ENCODE measurements around the gene LAIR1.
"Not testable (repeated sequence)": the region's sequence is repeated elsewhere in the genome, so short reads cannot be mapped to it uniquely, and the experiment has no call there.

DNA sequence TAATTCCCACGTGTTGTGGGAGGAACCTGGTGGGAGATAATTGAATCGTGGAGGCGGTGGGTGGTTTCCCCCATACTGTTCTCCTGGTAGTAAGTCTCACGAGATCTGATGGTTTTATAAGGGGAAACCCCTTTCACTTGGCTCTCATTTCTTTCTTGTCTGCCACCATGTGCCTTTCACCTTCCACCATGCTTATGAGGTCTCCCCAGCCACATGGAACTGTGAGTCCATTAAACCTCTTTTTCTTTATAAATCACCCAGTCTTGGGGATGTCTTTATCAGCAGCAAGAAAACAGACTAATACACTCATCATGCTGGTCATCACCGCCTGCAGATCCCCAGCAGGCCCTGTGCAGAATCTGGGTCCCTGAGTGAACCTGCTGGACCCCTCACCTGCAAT lies 36.0 kb downstream of the LAIR1 start:
- TF ChIP-seq, protein P1, sequence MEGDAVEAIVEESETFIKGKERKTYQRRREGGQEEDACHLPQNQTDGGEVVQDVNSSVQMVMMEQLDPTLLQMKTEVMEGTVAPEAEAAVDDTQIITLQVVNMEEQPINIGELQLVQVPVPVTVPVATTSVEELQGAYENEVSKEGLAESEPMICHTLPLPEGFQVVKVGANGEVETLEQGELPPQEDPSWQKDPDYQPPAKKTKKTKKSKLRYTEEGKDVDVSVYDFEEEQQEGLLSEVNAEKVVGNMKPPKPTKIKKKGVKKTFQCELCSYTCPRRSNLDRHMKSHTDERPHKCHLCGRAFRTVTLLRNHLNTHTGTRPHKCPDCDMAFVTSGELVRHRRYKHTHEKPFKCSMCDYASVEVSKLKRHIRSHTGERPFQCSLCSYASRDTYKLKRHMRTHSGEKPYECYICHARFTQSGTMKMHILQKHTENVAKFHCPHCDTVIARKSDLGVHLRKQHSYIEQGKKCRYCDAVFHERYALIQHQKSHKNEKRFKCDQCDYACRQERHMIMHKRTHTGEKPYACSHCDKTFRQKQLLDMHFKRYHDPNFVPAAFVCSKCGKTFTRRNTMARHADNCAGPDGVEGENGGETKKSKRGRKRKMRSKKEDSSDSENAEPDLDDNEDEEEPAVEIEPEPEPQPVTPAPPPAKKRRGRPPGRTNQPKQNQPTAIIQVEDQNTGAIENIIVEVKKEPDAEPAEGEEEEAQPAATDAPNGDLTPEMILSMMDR (tag by site-specific recombination; IDR thresholded peaks at IDR 0.05): not testable (repeated sequence)
- TF ChIP-seq ZNF274 (IDR thresholded peaks at IDR 0.05; ENCODE audit: low read length); ZNF274 (tag by site-specific recombination; IDR thresholded peaks at IDR 0.05; ENCODE audit: borderline replicate concordance); MZF1 (tag by site-specific recombination; IDR thresholded peaks at IDR 0.05; ENCODE audit: borderline replicate concordance); KLF8 (tag by site-specific recombination; IDR thresholded peaks at IDR 0.05); ZNF530 (tag by site-specific recombination; IDR thresholded peaks at IDR 0.05; ENCODE audit: low read depth); ZNF350 (tag by site-specific recombination; IDR thresholded peaks at IDR 0.05); ZNF24 (tag by site-specific recombination; IDR thresholded peaks at IDR 0.05); ZNF654 (tag by site-specific recombination; IDR thresholded peaks at IDR 0.05; ENCODE audit: low read depth); ZNF133 (tag by site-specific recombination; IDR thresholded peaks at IDR 0.05); ZSCAN23 (tag by site-specific recombination; IDR thresholded peaks at IDR 0.05); ZNF660 (tag by site-specific recombination; IDR thresholded peaks at IDR 0.05): not testable (repeated sequence)
- TF ChIP-seq, protein P2, sequence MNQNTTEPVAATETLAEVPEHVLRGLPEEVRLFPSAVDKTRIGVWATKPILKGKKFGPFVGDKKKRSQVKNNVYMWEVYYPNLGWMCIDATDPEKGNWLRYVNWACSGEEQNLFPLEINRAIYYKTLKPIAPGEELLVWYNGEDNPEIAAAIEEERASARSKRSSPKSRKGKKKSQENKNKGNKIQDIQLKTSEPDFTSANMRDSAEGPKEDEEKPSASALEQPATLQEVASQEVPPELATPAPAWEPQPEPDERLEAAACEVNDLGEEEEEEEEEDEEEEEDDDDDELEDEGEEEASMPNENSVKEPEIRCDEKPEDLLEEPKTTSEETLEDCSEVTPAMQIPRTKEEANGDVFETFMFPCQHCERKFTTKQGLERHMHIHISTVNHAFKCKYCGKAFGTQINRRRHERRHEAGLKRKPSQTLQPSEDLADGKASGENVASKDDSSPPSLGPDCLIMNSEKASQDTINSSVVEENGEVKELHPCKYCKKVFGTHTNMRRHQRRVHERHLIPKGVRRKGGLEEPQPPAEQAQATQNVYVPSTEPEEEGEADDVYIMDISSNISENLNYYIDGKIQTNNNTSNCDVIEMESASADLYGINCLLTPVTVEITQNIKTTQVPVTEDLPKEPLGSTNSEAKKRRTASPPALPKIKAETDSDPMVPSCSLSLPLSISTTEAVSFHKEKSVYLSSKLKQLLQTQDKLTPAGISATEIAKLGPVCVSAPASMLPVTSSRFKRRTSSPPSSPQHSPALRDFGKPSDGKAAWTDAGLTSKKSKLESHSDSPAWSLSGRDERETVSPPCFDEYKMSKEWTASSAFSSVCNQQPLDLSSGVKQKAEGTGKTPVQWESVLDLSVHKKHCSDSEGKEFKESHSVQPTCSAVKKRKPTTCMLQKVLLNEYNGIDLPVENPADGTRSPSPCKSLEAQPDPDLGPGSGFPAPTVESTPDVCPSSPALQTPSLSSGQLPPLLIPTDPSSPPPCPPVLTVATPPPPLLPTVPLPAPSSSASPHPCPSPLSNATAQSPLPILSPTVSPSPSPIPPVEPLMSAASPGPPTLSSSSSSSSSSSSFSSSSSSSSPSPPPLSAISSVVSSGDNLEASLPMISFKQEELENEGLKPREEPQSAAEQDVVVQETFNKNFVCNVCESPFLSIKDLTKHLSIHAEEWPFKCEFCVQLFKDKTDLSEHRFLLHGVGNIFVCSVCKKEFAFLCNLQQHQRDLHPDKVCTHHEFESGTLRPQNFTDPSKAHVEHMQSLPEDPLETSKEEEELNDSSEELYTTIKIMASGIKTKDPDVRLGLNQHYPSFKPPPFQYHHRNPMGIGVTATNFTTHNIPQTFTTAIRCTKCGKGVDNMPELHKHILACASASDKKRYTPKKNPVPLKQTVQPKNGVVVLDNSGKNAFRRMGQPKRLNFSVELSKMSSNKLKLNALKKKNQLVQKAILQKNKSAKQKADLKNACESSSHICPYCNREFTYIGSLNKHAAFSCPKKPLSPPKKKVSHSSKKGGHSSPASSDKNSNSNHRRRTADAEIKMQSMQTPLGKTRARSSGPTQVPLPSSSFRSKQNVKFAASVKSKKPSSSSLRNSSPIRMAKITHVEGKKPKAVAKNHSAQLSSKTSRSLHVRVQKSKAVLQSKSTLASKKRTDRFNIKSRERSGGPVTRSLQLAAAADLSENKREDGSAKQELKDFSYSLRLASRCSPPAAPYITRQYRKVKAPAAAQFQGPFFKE (tag by site-specific recombination; IDR thresholded peaks at IDR 0.05; ENCODE audit: borderline replicate concordance): not testable (repeated sequence)
- TF ChIP-seq, protein P3, sequence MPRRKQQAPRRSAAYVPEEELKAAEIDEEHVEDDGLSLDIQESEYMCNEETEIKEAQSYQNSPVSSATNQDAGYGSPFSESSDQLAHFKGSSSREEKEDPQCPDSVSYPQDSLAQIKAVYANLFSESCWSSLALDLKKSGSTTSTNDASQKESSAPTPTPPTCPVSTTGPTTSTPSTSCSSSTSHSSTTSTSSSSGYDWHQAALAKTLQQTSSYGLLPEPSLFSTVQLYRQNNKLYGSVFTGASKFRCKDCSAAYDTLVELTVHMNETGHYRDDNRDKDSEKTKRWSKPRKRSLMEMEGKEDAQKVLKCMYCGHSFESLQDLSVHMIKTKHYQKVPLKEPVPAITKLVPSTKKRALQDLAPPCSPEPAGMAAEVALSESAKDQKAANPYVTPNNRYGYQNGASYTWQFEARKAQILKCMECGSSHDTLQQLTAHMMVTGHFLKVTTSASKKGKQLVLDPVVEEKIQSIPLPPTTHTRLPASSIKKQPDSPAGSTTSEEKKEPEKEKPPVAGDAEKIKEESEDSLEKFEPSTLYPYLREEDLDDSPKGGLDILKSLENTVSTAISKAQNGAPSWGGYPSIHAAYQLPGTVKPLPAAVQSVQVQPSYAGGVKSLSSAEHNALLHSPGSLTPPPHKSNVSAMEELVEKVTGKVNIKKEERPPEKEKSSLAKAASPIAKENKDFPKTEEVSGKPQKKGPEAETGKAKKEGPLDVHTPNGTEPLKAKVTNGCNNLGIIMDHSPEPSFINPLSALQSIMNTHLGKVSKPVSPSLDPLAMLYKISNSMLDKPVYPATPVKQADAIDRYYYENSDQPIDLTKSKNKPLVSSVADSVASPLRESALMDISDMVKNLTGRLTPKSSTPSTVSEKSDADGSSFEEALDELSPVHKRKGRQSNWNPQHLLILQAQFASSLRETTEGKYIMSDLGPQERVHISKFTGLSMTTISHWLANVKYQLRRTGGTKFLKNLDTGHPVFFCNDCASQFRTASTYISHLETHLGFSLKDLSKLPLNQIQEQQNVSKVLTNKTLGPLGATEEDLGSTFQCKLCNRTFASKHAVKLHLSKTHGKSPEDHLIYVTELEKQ (tag by site-specific recombination; IDR thresholded peaks at IDR 0.05; ENCODE audit: borderline replicate concordance): not testable (repeated sequence)
- TF ChIP-seq, protein P4, sequence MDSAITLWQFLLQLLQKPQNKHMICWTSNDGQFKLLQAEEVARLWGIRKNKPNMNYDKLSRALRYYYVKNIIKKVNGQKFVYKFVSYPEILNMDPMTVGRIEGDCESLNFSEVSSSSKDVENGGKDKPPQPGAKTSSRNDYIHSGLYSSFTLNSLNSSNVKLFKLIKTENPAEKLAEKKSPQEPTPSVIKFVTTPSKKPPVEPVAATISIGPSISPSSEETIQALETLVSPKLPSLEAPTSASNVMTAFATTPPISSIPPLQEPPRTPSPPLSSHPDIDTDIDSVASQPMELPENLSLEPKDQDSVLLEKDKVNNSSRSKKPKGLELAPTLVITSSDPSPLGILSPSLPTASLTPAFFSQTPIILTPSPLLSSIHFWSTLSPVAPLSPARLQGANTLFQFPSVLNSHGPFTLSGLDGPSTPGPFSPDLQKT (IDR thresholded peaks at IDR 0.05; ENCODE audit: borderline replicate concordance, low read depth, low read length): not testable (repeated sequence)
